OCI-LY1 (cell line): ENCODE data around the gene EXTL2.
"Not testable (repeated sequence)": the region's sequence is repeated elsewhere in the genome, so short reads cannot be mapped to it uniquely, and the experiment has no call there.

Experiments used
- H2AFZ ChIP-seq: fragments of 200-600 bp; sonication (generic), shearing (Covaris generic); 2 replicates; pipeline ENCODE4 v1.6.0; 2014; ENCODE audit warnings: antibody characterized with exemption, mild to moderate bottlenecking, low read length
- H3F3A ChIP-seq: fragments of 200-600 bp; sonication (generic), shearing (Covaris generic); 2 replicates; pipeline ENCODE4 v1.6.0; 2014; ENCODE audit warnings: mild to moderate bottlenecking, antibody characterized with exemption, low read length, moderate library complexity; ENCODE audit not compliant: insufficient read depth
- H3K27ac ChIP-seq: fragments of 200-600 bp; sonication (generic); 2 replicates; pipeline ENCODE4 v1.5.1; 2014; ENCODE audit warnings: low read length, mixed run types, mild to moderate bottlenecking, low read depth; ENCODE audit not compliant: poor library complexity, severe bottlenecking
- H3K27me3 ChIP-seq: fragments of 200-600 bp; sonication (generic); 2 replicates; pipeline ENCODE4 v1.6.0; 2014; ENCODE audit warnings: antibody characterized with exemption, mild to moderate bottlenecking, low read length, moderate library complexity; ENCODE audit not compliant: insufficient read depth
- H3K36me3 ChIP-seq: fragments of 200-600 bp; sonication (generic); 2 replicates; pipeline ENCODE4 v1.6.1; 2014; ENCODE audit warnings: mild to moderate bottlenecking, antibody characterized with exemption, low read length, moderate library complexity, mixed read lengths; ENCODE audit not compliant: insufficient read depth
- H3K4me1 ChIP-seq: fragments of 200-600 bp; sonication (generic); 2 replicates; pipeline ENCODE4 v1.5.1; 2014; ENCODE audit warnings: mild to moderate bottlenecking, low read length, moderate library complexity; ENCODE audit not compliant: insufficient read depth, severe bottlenecking
- H3K4me2 ChIP-seq: fragments of 200-600 bp; sonication (generic), shearing (Covaris generic); 2 replicates; pipeline ENCODE4 v1.6.1; 2014; ENCODE audit warnings: low read length
- H3K4me3 ChIP-seq: fragments of 200-600 bp; sonication (generic); 2 replicates; pipeline ENCODE4 v1.5.1; 2014; ENCODE audit warnings: low read length, low read depth, mild to moderate bottlenecking, mixed read lengths; ENCODE audit not compliant: poor library complexity, severe bottlenecking
- H3K79me2 ChIP-seq: fragments of 200-600 bp; shearing (Covaris generic); 2 replicates; pipeline ENCODE4 v1.6.1; 2016; ENCODE audit warnings: mixed run types, low read length, mixed read lengths; ENCODE audit not compliant: insufficient read depth
- H3K9ac ChIP-seq: fragments of 200-600 bp; sonication (generic), shearing (Covaris generic); 2 replicates; pipeline ENCODE4 v1.6.1; 2014; ENCODE audit warnings: mild to moderate bottlenecking, low read length, mixed read lengths
- H3K9me2 ChIP-seq: fragments of 200-600 bp; sonication (generic), shearing (Covaris generic); 2 replicates; pipeline ENCODE4 v1.6.1; 2014; ENCODE audit warnings: low read depth, mild to moderate bottlenecking, low read length, mixed read lengths
- H3K9me3 ChIP-seq: fragments of 200-600 bp; shearing (Covaris generic); 2 replicates; pipeline ENCODE4 v1.6.1; 2014; ENCODE audit warnings: low read length, mixed read lengths
- H4K20me1 ChIP-seq: fragments of 200-600 bp; sonication (generic), shearing (Covaris generic); 2 replicates; pipeline ENCODE4 v1.6.0; 2016; ENCODE audit warnings: mild to moderate bottlenecking, low read length; ENCODE audit not compliant: insufficient read depth
- CTCF ChIP-seq: fragments of 200-600 bp; sonication (generic), shearing (Covaris generic); IDR thresholded peaks from 2 replicates; pipeline ENCODE4 v1.5.1; 2017; ENCODE audit warnings: mild to moderate bottlenecking, antibody characterized with exemption, low read length, moderate library complexity, mixed read lengths
- EZH2 ChIP-seq: fragments of 200-600 bp; sonication (generic), shearing (Covaris generic); IDR thresholded peaks from 2 replicates; pipeline ENCODE4 v1.8.0; 2017; ENCODE audit warnings: borderline replicate concordance, mixed run types, mild to moderate bottlenecking, antibody characterized with exemption, low read length, moderate library complexity, mixed read lengths

The EXTL2 gene

GRCh38 chr1:100941580-100942216 is 47.1 kb upstream of the EXTL2 start:
- Histone ChIP-seq H3K79me2 (no peaks in the 10 kb centered on the region), H3K27me3 (no peaks in the 10 kb centered on the region), H3K4me3 (no peak overlapping the region), H3K4me2 (no peak overlapping the region), H2AFZ (no peak overlapping the region), H3K9me3 (no peaks in the 10 kb centered on the region), H3K9me2 (no peaks in the 10 kb centered on the region), H4K20me1 (no peaks in the 10 kb centered on the region), H3K36me3 (peaks cover 44% of the 10 kb centered on the region), H3F3A (no peaks in the 10 kb centered on the region), H3K27ac (no peak overlapping the region), H3K9ac (no peak overlapping the region), H3K4me1 (no peaks in the 10 kb centered on the region)
- TF ChIP-seq CTCF (no peak), EZH2 (no peak)

GRCh38 chr1:100941098-100941527 is 46.5 kb upstream of the EXTL2 start:
- no peaks in the 10 kb centered on the region for H3K9me2 ChIP-seq
- H3F3A ChIP-seq, result no peaks in the 10 kb centered on the region
- no peaks in the 10 kb centered on the region for H3K9me3 ChIP-seq
- H3K27me3 ChIP-seq, result no peaks in the 10 kb centered on the region
- no peak overlapping the region for H3K4me3 ChIP-seq
- H3K4me2 ChIP-seq, result no peak overlapping the region
- H3K36me3 ChIP-seq, result peaks cover 48% of the 10 kb centered on the region
- no peak for TF ChIP-seq CTCF
- no peak for TF ChIP-seq EZH2
- H3K9ac ChIP-seq, result no peak overlapping the region
- no peak overlapping the region for H3K27ac ChIP-seq
- H2AFZ ChIP-seq, result no peak overlapping the region
- H3K79me2 ChIP-seq, result no peaks in the 10 kb centered on the region
- no peaks in the 10 kb centered on the region for H3K4me1 ChIP-seq
- no peaks in the 10 kb centered on the region for H4K20me1 ChIP-seq

- TF ChIP-seq CTCF (no peak), EZH2 (no peak)
- no peaks in the 10 kb centered on the region for H3F3A ChIP-seq
- H3K4me2 ChIP-seq, result no peak overlapping the region
- no peaks in the 10 kb centered on the region for H3K79me2 ChIP-seq
- no peaks in the 10 kb centered on the region for H3K27me3 ChIP-seq
- peaks cover 50% of the 10 kb centered on the region for H3K36me3 ChIP-seq
- H3K4me1 ChIP-seq, result no peaks in the 10 kb centered on the region
- H3K9me2 ChIP-seq, result no peaks in the 10 kb centered on the region
- no peaks in the 10 kb centered on the region for H4K20me1 ChIP-seq
- H3K9me3 ChIP-seq, result no peaks in the 10 kb centered on the region
- H3K4me3 ChIP-seq, result no peak overlapping the region
- H2AFZ ChIP-seq, result no peak overlapping the region
- H3K27ac ChIP-seq, result no peak overlapping the region
- H3K9ac ChIP-seq, result no peak overlapping the region
These were observed 41.7 kb upstream of the EXTL2 start for GRCh38 chr1:100936194-100936967.

- not testable (repeated sequence) for H3K27ac ChIP-seq, H4K20me1 ChIP-seq
These were observed 38.9 kb upstream of the EXTL2 start for GRCh38 chr1:100933555-100933954.

More at GRCh38 chr1:100933555-100933954, 38.9 kb upstream of the EXTL2 start:
- not testable (repeated sequence) for H3K4me1 ChIP-seq, H3K4me3 ChIP-seq, H3K4me2 ChIP-seq, H3K79me2 ChIP-seq, H3F3A ChIP-seq, H3K9me2 ChIP-seq, H3K27me3 ChIP-seq, H2AFZ ChIP-seq, H3K9me3 ChIP-seq, H3K9ac ChIP-seq
- H3K36me3 ChIP-seq, result peaks cover 35% of the 10 kb centered on the region
